Measurements from ENCODE around the gene NOP56.
"Not testable (repeated sequence)": the region's sequence is repeated elsewhere in the genome, so short reads cannot be mapped to it uniquely, and the experiment has no call there.

Gene NOP56

GRCh38 chr20:2690718-2691117, 38.3 kb downstream of the NOP56 start:
- Histone ChIP-seq H3K4me2 (ENCODE audit: low read length) (no peak overlapping the region), H3K9me3 (replicated peaks; ENCODE audit: low read length) (no peaks in the 10 kb centered on the region), H3K36me3 (ENCODE audit: insufficient read depth, low read length) (no peaks in the 10 kb centered on the region), H3K4me3 (ENCODE audit: low read length) (no peak overlapping the region), H3K4me1 (ENCODE audit: control insufficient read depth, insufficient read depth, low read length) (peaks cover 5% of the 10 kb centered on the region), H3K9ac (ENCODE audit: low read depth, low read length) (no peak overlapping the region), H3K27me3 (ENCODE audit: control insufficient read depth, insufficient read depth, low read length) (peaks cover 85% of the 10 kb centered on the region)

- Histone ChIP-seq H3K9ac (ENCODE audit: low read depth, low read length) (no peak overlapping the region), H3K4me3 (ENCODE audit: low read length) (no peak overlapping the region), H3K27me3 (ENCODE audit: control insufficient read depth, insufficient read depth, low read length) (peaks cover 85% of the 10 kb centered on the region), H3K4me1 (ENCODE audit: control insufficient read depth, insufficient read depth, low read length) (peaks cover 5% of the 10 kb centered on the region), H3K4me2 (ENCODE audit: low read length) (no peak overlapping the region), H3K36me3 (ENCODE audit: insufficient read depth, low read length) (no peaks in the 10 kb centered on the region), H3K9me3 (replicated peaks; ENCODE audit: low read length) (no peaks in the 10 kb centered on the region)
These were observed 38.7 kb downstream of the NOP56 start for GRCh38 chr20:2691127-2691526.

- no peak overlapping the region for H3K4me3 ChIP-seq (ENCODE audit: low read length)
- peaks cover 83% of the 10 kb centered on the region for H3K27me3 ChIP-seq (ENCODE audit: control insufficient read depth, insufficient read depth, low read length)
- H3K4me2 ChIP-seq (ENCODE audit: low read length) = peak overlapping the region; percentile 73
- H3K4me1 ChIP-seq (ENCODE audit: control insufficient read depth, insufficient read depth, low read length) = peaks cover 5% of the 10 kb centered on the region
- no peaks in the 10 kb centered on the region for H3K9me3 ChIP-seq (replicated peaks; ENCODE audit: low read length)
- H3K36me3 ChIP-seq (ENCODE audit: insufficient read depth, low read length) = no peaks in the 10 kb centered on the region
- no peak overlapping the region for H3K9ac ChIP-seq (ENCODE audit: low read depth, low read length)
These were observed 39.2 kb downstream of the NOP56 start for GRCh38 chr20:2691663-2692035.

- Histone ChIP-seq H3K36me3 (ENCODE audit: insufficient read depth, low read length) (no peaks in the 10 kb centered on the region), H3K4me2 (ENCODE audit: low read length) (peak within 1 kb of the TSS; percentile 73), H3K27me3 (ENCODE audit: control insufficient read depth, insufficient read depth, low read length) (peaks cover 78% of the 10 kb centered on the region), H3K9me3 (replicated peaks; ENCODE audit: low read length) (no peaks in the 10 kb centered on the region), H3K4me3 (ENCODE audit: low read length) (peak within 1 kb of the TSS; percentile 54), H3K9ac (ENCODE audit: low read depth, low read length) (no peak within 1 kb of the TSS), H3K4me1 (ENCODE audit: control insufficient read depth, insufficient read depth, low read length) (peaks cover 5% of the 10 kb centered on the region)
These were observed 39.8 kb downstream of the NOP56 start, which contains the start of gene EBF4 for GRCh38 chr20:2692036-2692885. Gene EBF4, plus strand, starts transcription at chr20:2692780. Its CDS starts 866 bp downstream, at chr20:2693646.

GRCh38 chr20:2692886-2693285, 40.5 kb downstream of the NOP56 start:
- peaks cover 5% of the 10 kb centered on the region for H3K4me1 ChIP-seq (ENCODE audit: control insufficient read depth, insufficient read depth, low read length)
- H3K9me3 ChIP-seq (replicated peaks; ENCODE audit: low read length) = no peaks in the 10 kb centered on the region
- H3K4me2 ChIP-seq (ENCODE audit: low read length) = no peak overlapping the region
- peaks cover 76% of the 10 kb centered on the region for H3K27me3 ChIP-seq (ENCODE audit: control insufficient read depth, insufficient read depth, low read length)
- H3K4me3 ChIP-seq (ENCODE audit: low read length) = no peak overlapping the region
- H3K9ac ChIP-seq (ENCODE audit: low read depth, low read length) = no peak overlapping the region
- no peaks in the 10 kb centered on the region for H3K36me3 ChIP-seq (ENCODE audit: insufficient read depth, low read length)

- H3K36me3 ChIP-seq (ENCODE audit: insufficient read depth, low read length) = no peaks in the 10 kb centered on the region
- no peaks in the 10 kb centered on the region for H3K9me3 ChIP-seq (replicated peaks; ENCODE audit: low read length)
- no peak overlapping the region for H3K9ac ChIP-seq (ENCODE audit: low read depth, low read length)
- no peak overlapping the region for H3K4me3 ChIP-seq (ENCODE audit: low read length)
- peaks cover 5% of the 10 kb centered on the region for H3K4me1 ChIP-seq (ENCODE audit: control insufficient read depth, insufficient read depth, low read length)
- peaks cover 77% of the 10 kb centered on the region for H3K27me3 ChIP-seq (ENCODE audit: control insufficient read depth, insufficient read depth, low read length)
- H3K4me2 ChIP-seq (ENCODE audit: low read length) = no peak overlapping the region
These were observed 41.0 kb downstream of the NOP56 start for GRCh38 chr20:2693286-2694007.

GRCh38 chr20:2694008-2694471, 41.6 kb downstream of the NOP56 start:
- Histone ChIP-seq H3K27me3 (ENCODE audit: control insufficient read depth, insufficient read depth, low read length) (peaks cover 80% of the 10 kb centered on the region), H3K4me3 (ENCODE audit: low read length) (no peak overlapping the region), H3K4me1 (ENCODE audit: control insufficient read depth, insufficient read depth, low read length) (peaks cover 5% of the 10 kb centered on the region), H3K4me2 (ENCODE audit: low read length) (no peak overlapping the region), H3K9ac (ENCODE audit: low read depth, low read length) (no peak overlapping the region), H3K9me3 (replicated peaks; ENCODE audit: low read length) (no peaks in the 10 kb centered on the region), H3K36me3 (ENCODE audit: insufficient read depth, low read length) (no peaks in the 10 kb centered on the region)

- Histone ChIP-seq H3K9ac (ENCODE audit: low read depth, low read length) (no peak overlapping the region), H3K4me1 (ENCODE audit: control insufficient read depth, insufficient read depth, low read length) (peaks cover 5% of the 10 kb centered on the region), H3K36me3 (ENCODE audit: insufficient read depth, low read length) (no peaks in the 10 kb centered on the region), H3K4me2 (ENCODE audit: low read length) (no peak overlapping the region), H3K9me3 (replicated peaks; ENCODE audit: low read length) (no peaks in the 10 kb centered on the region), H3K4me3 (ENCODE audit: low read length) (no peak overlapping the region), H3K27me3 (ENCODE audit: control insufficient read depth, insufficient read depth, low read length) (peaks cover 80% of the 10 kb centered on the region)
These were observed 42.1 kb downstream of the NOP56 start for GRCh38 chr20:2694519-2694918.

GRCh38 chr20:2695206-2695983, 43.0 kb downstream of the NOP56 start:
- Histone ChIP-seq H3K4me1 (ENCODE audit: control insufficient read depth, insufficient read depth, low read length) (peaks cover 5% of the 10 kb centered on the region), H3K9ac (ENCODE audit: low read depth, low read length) (no peak overlapping the region), H3K4me2 (ENCODE audit: low read length) (no peak overlapping the region), H3K4me3 (ENCODE audit: low read length) (no peak overlapping the region), H3K9me3 (replicated peaks; ENCODE audit: low read length) (no peaks in the 10 kb centered on the region), H3K27me3 (ENCODE audit: control insufficient read depth, insufficient read depth, low read length) (peaks cover 80% of the 10 kb centered on the region), H3K36me3 (ENCODE audit: insufficient read depth, low read length) (no peaks in the 10 kb centered on the region)

GRCh38 chr20:2695984-2696525, 43.6 kb downstream of the NOP56 start:
- H3K9ac ChIP-seq (ENCODE audit: low read depth, low read length); H3K36me3 ChIP-seq (ENCODE audit: insufficient read depth, low read length); H3K4me2 ChIP-seq (ENCODE audit: low read length); H3K4me1 ChIP-seq (ENCODE audit: control insufficient read depth, insufficient read depth, low read length); H3K9me3 ChIP-seq (replicated peaks; ENCODE audit: low read length); H3K4me3 ChIP-seq (ENCODE audit: low read length): not testable (repeated sequence)
- peaks cover 80% of the 10 kb centered on the region for H3K27me3 ChIP-seq (ENCODE audit: control insufficient read depth, insufficient read depth, low read length)

- peaks cover 80% of the 10 kb centered on the region for H3K27me3 ChIP-seq (ENCODE audit: control insufficient read depth, insufficient read depth, low read length)
- no peak overlapping the region for H3K9ac ChIP-seq (ENCODE audit: low read depth, low read length)
- H3K4me2 ChIP-seq (ENCODE audit: low read length) = no peak overlapping the region
- peaks cover 5% of the 10 kb centered on the region for H3K4me1 ChIP-seq (ENCODE audit: control insufficient read depth, insufficient read depth, low read length)
- H3K9me3 ChIP-seq (replicated peaks; ENCODE audit: low read length) = no peaks in the 10 kb centered on the region
- no peak overlapping the region for H3K4me3 ChIP-seq (ENCODE audit: low read length)
- H3K36me3 ChIP-seq (ENCODE audit: insufficient read depth, low read length) = no peaks in the 10 kb centered on the region
These were observed 44.2 kb downstream of the NOP56 start for GRCh38 chr20:2696646-2697045.
